Brain microvascular endothelial cell (primary cell): ENCODE measurements around the gene MYH3.

Source experiments
- DNase-seq: peaks from one replicate; pipeline ENCODE4 v3.0.0-alpha.2; 2020
- H3K27ac ChIP-seq: fragments of 250-450 bp; sonication (Bioruptor Pico); 2 replicates; pipeline ENCODE4 v1.5.1; 2020; ENCODE audit warnings: mild to moderate bottlenecking, moderate library complexity
- H3K27me3 ChIP-seq: fragments of 250-450 bp; sonication (Bioruptor Pico); replicated peaks from 2 replicates; pipeline ENCODE4 v1.5.1; 2020; ENCODE audit warnings: mild to moderate bottlenecking
- H3K36me3 ChIP-seq: fragments of 250-450 bp; sonication (Bioruptor Pico); replicated peaks from 2 replicates; pipeline ENCODE4 v1.5.1; 2020; ENCODE audit warnings: mild to moderate bottlenecking
- H3K4me3 ChIP-seq: 2 replicates; pipeline ENCODE4 v1.5.1; 2011; ENCODE audit warnings: low read depth, mild to moderate bottlenecking, control low read depth, low read length, moderate library complexity
- in situ Hi-C: cut with HindIII; loops from 2 replicates; pipeline ENCODE4 v1.10.0; 2017; ENCODE audit warnings: low sequenced_read_pairs, low pct_ligation_motif_present
- TF ChIP-seq, protein P1 (sequence below): IDR thresholded peaks from 2 replicates; pipeline ENCODE4 v1.5.1; 2011; ENCODE audit warnings: low read depth, mild to moderate bottlenecking, moderate library complexity, low read length, control low read depth, inconsistent platforms; ENCODE audit errors: missing control alignments

MYH3 gene

DNA sequence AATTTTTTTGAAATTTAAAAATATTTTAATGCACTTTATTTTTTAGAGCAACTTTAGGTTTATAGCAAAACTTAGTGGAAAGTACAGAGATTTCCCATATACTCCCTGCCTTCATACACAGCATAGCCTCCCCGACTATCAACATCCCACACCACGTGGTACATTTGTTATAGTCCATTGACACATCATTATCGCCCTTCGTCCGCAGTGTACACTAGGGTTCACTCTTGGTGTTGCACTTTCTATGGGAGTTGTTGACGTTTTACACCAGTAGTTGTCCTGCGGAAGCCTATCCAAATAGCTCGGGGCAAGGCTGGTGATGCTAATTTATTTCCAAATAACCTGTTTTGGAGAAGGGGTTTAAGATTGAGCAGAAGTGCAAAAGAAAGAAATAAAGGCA, 52.6 kb downstream of the MYH3 start:
- H3K27ac ChIP-seq = no peak overlapping the region
- no peaks in the 10 kb centered on the region for H3K27me3 ChIP-seq
- in situ Hi-C loops = no loop called here
- H3K4me3 ChIP-seq = no peak overlapping the region
- DNase-seq = no peak
- H3K36me3 ChIP-seq = no peaks in the 10 kb centered on the region
- TF ChIP-seq, protein P1, sequence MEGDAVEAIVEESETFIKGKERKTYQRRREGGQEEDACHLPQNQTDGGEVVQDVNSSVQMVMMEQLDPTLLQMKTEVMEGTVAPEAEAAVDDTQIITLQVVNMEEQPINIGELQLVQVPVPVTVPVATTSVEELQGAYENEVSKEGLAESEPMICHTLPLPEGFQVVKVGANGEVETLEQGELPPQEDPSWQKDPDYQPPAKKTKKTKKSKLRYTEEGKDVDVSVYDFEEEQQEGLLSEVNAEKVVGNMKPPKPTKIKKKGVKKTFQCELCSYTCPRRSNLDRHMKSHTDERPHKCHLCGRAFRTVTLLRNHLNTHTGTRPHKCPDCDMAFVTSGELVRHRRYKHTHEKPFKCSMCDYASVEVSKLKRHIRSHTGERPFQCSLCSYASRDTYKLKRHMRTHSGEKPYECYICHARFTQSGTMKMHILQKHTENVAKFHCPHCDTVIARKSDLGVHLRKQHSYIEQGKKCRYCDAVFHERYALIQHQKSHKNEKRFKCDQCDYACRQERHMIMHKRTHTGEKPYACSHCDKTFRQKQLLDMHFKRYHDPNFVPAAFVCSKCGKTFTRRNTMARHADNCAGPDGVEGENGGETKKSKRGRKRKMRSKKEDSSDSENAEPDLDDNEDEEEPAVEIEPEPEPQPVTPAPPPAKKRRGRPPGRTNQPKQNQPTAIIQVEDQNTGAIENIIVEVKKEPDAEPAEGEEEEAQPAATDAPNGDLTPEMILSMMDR = no peak

DNA sequence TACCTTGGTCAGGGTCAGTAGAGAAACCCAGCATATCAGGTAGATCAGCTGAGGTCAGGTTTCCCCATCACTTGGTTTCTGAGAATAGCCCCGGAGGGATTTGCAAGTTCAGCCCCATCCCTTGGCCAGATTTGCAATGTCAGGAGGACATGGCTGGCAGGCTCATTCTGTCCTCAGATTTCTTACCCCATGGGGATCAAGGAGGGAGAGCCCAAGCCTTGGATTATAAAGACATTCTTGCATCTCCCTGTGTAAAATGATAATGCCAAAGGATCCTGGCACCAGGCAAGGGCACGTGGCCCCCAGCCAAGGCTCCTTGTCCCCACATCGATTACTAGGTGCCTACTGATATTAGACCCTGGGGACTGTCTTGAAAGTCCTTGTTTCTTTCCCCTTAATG, 53.2 kb downstream of the MYH3 start:
- no peak overlapping the region for H3K27ac ChIP-seq

GRCh38 chr17:10600571-10600970, 56.5 kb downstream of the MYH3 start:
- no peak overlapping the region for H3K27ac ChIP-seq
- H3K27me3 ChIP-seq = no peaks in the 10 kb centered on the region
- no peak overlapping the region for H3K4me3 ChIP-seq
- no peaks in the 10 kb centered on the region for H3K36me3 ChIP-seq
- TF ChIP-seq, protein P1 = no peak
- no peak for DNase-seq
- in situ Hi-C loops = no loop called here

More for the DNA sequence above, 53.2 kb downstream of the MYH3 start:
- Histone ChIP-seq H3K36me3 (no peaks in the 10 kb centered on the region), H3K27me3 (no peaks in the 10 kb centered on the region), H3K4me3 (no peak overlapping the region)
- in situ Hi-C loops = no loop called here
- TF ChIP-seq, protein P1 = no peak
- DNase-seq = no peak

- in situ Hi-C loops = no loop called here
- Histone ChIP-seq H3K4me3 (no peak overlapping the region), H3K36me3 (no peaks in the 10 kb centered on the region), H3K27me3 (no peaks in the 10 kb centered on the region), H3K27ac (no peak overlapping the region)
- TF ChIP-seq, protein P1 = no peak
- DNase-seq = no peak
These were observed 58.5 kb downstream of the MYH3 start for GRCh38 chr17:10598621-10599020.

DNA sequence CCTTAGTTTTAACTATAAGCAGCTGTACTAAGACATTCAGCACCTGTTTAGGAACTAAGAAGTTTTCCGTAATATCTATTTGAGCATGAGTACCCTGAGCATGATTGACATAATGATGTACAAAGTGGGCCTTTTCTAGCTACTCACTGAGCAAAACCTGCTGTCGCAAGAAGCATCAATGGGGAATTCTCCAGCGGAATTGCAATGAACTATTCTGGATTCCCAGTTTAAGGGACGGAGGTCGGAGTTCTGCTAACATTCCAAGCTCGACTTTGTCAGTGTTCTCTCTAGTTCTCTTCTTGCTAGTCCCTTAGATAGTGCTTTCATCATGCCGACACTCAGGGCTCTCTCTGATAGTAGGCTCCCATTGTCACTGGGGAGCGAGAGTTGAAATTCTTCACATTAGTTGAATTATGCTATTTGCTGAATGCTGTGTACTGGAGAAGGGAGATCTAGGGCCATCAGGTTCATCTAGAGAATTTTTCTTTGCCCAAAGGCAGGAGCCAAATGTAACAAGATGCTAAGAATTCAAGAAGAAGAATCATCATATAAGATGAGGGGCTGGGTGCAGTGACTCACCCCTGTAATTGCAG, 67.5 kb downstream of the MYH3 start:
- in situ Hi-C loops = no loop called here
- H3K27ac ChIP-seq = no peak overlapping the region
- no peaks in the 10 kb centered on the region for H3K36me3 ChIP-seq
- no peak for DNase-seq
- no peaks in the 10 kb centered on the region for H3K27me3 ChIP-seq
- H3K4me3 ChIP-seq = no peak overlapping the region
- TF ChIP-seq, protein P1 = no peak

GRCh38 chr17:10585529-10585928, 71.6 kb downstream of the MYH3 start:
- Histone ChIP-seq H3K4me3 (no peak overlapping the region), H3K36me3 (no peaks in the 10 kb centered on the region), H3K27me3 (no peaks in the 10 kb centered on the region), H3K27ac (no peak overlapping the region)
- TF ChIP-seq, protein P1 = no peak
- in situ Hi-C loops = no loop called here
- DNase-seq = no peak
